WTC11 (cell line): ENCODE results near the gene TNIK. TPM values are rescaled to one million over a fixed set of nuclear protein-coding genes. Genes with fewer than 3 reads are reported as not detected.

ENCODE experiments used
- ATAC-seq: fragments of 200-7000 bp; cut with Tn5 transposase; 2 replicates; pipeline ENCODE4 v1.10.0; 2021; ENCODE audit warnings: mild to moderate bottlenecking, moderate library complexity
- CTCF ChIA-PET: fragments of 300-600 bp; sonication (Branson Sonifier 250); formaldehyde crosslinking; loops from one replicate; lab custom pipeline; 2021; ENCODE audit warnings: antibody characterized with exemption; lab: Charles Lee
- POLR2A ChIA-PET: fragments of 350-600 bp; sonication (Branson Sonifier 250); formaldehyde crosslinking; loops from one replicate; lab custom pipeline; 2021; ENCODE audit warnings: antibody characterized with exemption; lab: Charles Lee
- DNase-seq: peaks from one replicate; pipeline ENCODE4 v3.0.0; 2021; ENCODE audit warnings: low spot score
- H3K27ac Mint-ChIP-seq: 2 replicates; pipeline ENCODE4 v1.8.0; 2021; ENCODE audit warnings: mixed read lengths
- H3K27me3 Mint-ChIP-seq: 2 replicates; pipeline ENCODE4 v1.8.0; 2021; ENCODE audit warnings: low read depth, mild to moderate bottlenecking, moderate library complexity, mixed read lengths
- H3K36me3 Mint-ChIP-seq: 2 replicates; pipeline ENCODE4 v1.8.0; 2021; ENCODE audit warnings: mixed read lengths
- H3K4me1 Mint-ChIP-seq: 2 replicates; pipeline ENCODE4 v1.8.0; 2022; ENCODE audit warnings: mixed read lengths
- H3K4me3 Mint-ChIP-seq: 2 replicates; pipeline ENCODE4 v1.8.0; 2021; ENCODE audit warnings: mild to moderate bottlenecking, moderate library complexity, mixed read lengths
- H3K9me3 Mint-ChIP-seq: 2 replicates; pipeline ENCODE4 v1.8.0; 2021; ENCODE audit warnings: mixed read lengths
- CREM ChIP-seq: sonication (generic); formaldehyde crosslinking; IDR thresholded peaks from 2 replicates; pipeline ENCODE4 v1.8.1; 2022; ENCODE audit warnings: mild to moderate bottlenecking, missing genetic modification reagents, moderate library complexity
- EMX1 ChIP-seq: fragments of 250-450 bp; sonication (Bioruptor Pico); IDR thresholded peaks from 2 replicates; pipeline ENCODE4 v1.8.0; 2021; ENCODE audit warnings: mild to moderate bottlenecking
- GTF2I ChIP-seq: fragments of 250-450 bp; sonication (Bioruptor Pico); conservative IDR thresholded peaks from 2 replicates; pipeline ENCODE4 v1.4.0; 2021; ENCODE audit warnings: mild to moderate bottlenecking
- HMGA2 ChIP-seq: fragments of 250-450 bp; sonication (Bioruptor Pico); IDR thresholded peaks from 2 replicates; pipeline ENCODE4 v1.4.0; 2021; ENCODE audit warnings: mild to moderate bottlenecking, moderate library complexity
- JAZF1 ChIP-seq: fragments of 250-450 bp; sonication (Bioruptor Pico); IDR thresholded peaks from 2 replicates; pipeline ENCODE4 v1.9.0; 2021; ENCODE audit warnings: moderate library complexity, mild to moderate bottlenecking, inconsistent platforms
- NFYB ChIP-seq: sonication (generic); formaldehyde crosslinking; conservative IDR thresholded peaks from 2 replicates; pipeline ENCODE4 v1.8.0; 2022; ENCODE audit warnings: low read depth, missing genetic modification reagents
- RORB ChIP-seq: fragments of 250-450 bp; sonication (Bioruptor Pico); IDR thresholded peaks from 2 replicates; pipeline ENCODE4 v1.9.0; 2021; ENCODE audit warnings: mild to moderate bottlenecking
- TEAD4 ChIP-seq: sonication (generic); formaldehyde crosslinking; IDR thresholded peaks from 2 replicates; pipeline ENCODE4 v1.8.0; 2022; ENCODE audit warnings: mild to moderate bottlenecking, missing genetic modification reagents
- ZNF219 ChIP-seq: sonication (generic); formaldehyde crosslinking; IDR thresholded peaks from 2 replicates; pipeline ENCODE4 v1.8.0; 2023; ENCODE audit warnings: missing genetic modification reagents, mild to moderate bottlenecking, borderline replicate concordance
- ZNF263 ChIP-seq: sonication (generic); formaldehyde crosslinking; IDR thresholded peaks from 2 replicates; pipeline ENCODE4 v1.8.1; 2022; ENCODE audit warnings: low read depth, mild to moderate bottlenecking, moderate library complexity, missing genetic modification reagents
- ZNF423 ChIP-seq: fragments of 250-450 bp; sonication (Bioruptor Pico); IDR thresholded peaks from 2 replicates; pipeline ENCODE4 v2.1.2; 2022; ENCODE audit warnings: mild to moderate bottlenecking, moderate library complexity
- total RNA-seq: library from RNA; stranded (reverse); gene quantifications from 3 replicates; pipeline ENCODE4 v1.2.3, GENCODE V29; 2021
- TF ChIP-seq, protein P1 (sequence below): sonication (generic); formaldehyde crosslinking; IDR thresholded peaks from 2 replicates; pipeline ENCODE4 v1.8.1; 2022; ENCODE audit warnings: missing genetic modification reagents, borderline replicate concordance
- TF ChIP-seq, protein P2 (sequence below): fragments of 250-450 bp; sonication (Bioruptor Pico); conservative IDR thresholded peaks from 2 replicates; pipeline ENCODE4 v1.9.0; 2021; ENCODE audit warnings: mild to moderate bottlenecking
- TF ChIP-seq, protein P3 (sequence below): sonication (generic); formaldehyde crosslinking; IDR thresholded peaks from 2 replicates; pipeline ENCODE4 v1.8.1; 2023; ENCODE audit warnings: mild to moderate bottlenecking, missing genetic modification reagents, borderline replicate concordance
- TF ChIP-seq, protein P4 (sequence below): fragments of 250-450 bp; sonication (Bioruptor Pico); IDR thresholded peaks from 2 replicates; pipeline ENCODE4 v1.9.0; 2021; ENCODE audit warnings: mild to moderate bottlenecking
- TF ChIP-seq, protein P5 (sequence below): sonication (generic); formaldehyde crosslinking; IDR thresholded peaks from 2 replicates; pipeline ENCODE4 v1.8.0; 2022; ENCODE audit warnings: mild to moderate bottlenecking, missing genetic modification reagents
- TF ChIP-seq, protein P6 (sequence below): sonication (generic); formaldehyde crosslinking; IDR thresholded peaks from 2 replicates; pipeline ENCODE4 v1.8.0; 2022; ENCODE audit warnings: mild to moderate bottlenecking, missing genetic modification reagents

The TNIK gene
- total RNA-seq, 1 experiment from 2014 or later = 50.3 TPM

DNA sequence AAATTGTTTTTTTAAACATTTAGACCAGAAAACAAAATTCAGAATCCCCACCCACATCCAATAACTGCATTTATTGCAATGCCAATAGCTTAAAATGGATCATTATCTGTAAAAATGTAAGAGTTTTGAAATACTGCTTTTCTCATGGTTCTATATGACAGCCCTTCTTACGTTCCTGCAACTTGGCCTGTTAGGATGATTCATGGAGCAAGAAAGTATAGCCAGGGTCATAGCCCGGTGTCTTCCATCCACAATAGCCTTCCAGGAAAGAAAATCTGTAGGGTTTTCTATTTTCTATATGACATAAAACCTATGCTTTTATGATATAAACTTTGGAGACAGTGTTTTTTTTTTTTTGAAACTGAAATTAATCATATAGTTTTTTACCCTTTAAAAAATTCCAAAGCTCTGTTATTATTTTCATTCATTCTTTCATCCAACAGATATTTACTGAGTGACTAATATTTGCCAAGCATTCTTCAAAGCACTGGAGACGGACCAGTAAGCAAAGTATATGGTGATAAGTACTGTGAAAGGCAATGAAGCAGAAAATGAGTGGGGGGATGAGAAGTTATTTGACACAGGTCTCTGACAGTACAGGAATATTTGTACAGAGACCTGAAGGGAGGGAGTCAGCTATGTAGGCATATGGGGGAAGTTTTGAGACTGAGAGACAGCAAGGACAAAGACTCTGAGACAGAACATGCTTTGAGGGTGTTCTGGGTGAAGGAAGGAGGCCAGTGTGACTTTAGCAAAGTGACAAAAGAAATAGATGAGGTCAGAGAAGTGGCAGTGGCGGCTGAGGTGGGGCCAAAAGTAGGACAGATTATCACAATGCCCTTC, 404.6 kb downstream of the TNIK start:
- Mint-ChIP-seq H3K9me3 (no peaks in the 10 kb centered on the region), H3K27me3 (no peaks in the 10 kb centered on the region), H3K4me1 (no peaks in the 10 kb centered on the region), H3K4me3 (no peak overlapping the region), H3K36me3 (no peaks in the 10 kb centered on the region), H3K27ac (no peak overlapping the region)
- DNase-seq = no peak
- POLR2A ChIA-PET = no interaction called here
- no peak for ATAC-seq
- TF ChIP-seq, protein P1, sequence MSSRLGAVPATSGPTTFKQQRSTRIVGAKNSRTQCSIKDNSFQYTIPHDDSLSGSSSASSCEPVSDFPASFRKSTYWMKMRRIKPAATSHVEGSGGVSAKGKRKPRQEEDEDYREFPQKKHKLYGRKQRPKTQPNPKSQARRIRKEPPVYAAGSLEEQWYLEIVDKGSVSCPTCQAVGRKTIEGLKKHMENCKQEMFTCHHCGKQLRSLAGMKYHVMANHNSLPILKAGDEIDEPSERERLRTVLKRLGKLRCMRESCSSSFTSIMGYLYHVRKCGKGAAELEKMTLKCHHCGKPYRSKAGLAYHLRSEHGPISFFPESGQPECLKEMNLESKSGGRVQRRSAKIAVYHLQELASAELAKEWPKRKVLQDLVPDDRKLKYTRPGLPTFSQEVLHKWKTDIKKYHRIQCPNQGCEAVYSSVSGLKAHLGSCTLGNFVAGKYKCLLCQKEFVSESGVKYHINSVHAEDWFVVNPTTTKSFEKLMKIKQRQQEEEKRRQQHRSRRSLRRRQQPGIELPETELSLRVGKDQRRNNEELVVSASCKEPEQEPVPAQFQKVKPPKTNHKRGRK (CRISPR knock-in tag) = no peak
- CTCF ChIA-PET = no interaction called here

DNA sequence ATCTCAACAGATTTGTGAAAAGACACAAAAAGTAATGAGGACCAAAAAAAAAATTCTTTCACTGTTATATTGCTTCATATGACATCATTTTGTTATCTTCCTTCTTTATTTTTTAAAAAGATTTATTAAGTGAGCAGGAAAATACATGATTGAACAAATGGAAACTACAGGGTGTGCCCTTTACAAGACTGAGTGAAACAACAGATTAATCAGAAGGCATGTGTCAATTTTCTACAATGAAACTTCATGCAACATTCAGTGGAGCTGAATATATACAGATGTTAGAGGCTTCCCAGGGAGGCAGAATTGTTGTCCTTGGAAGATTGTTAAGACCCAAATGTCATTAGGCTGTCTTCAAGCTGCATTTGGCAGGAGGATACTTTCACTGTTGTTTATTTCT, 405.3 kb downstream of the TNIK start:
- Mint-ChIP-seq H3K4me3 (no peak overlapping the region), H3K27me3 (no peaks in the 10 kb centered on the region)
- CTCF ChIA-PET = no interaction called here

DNA sequence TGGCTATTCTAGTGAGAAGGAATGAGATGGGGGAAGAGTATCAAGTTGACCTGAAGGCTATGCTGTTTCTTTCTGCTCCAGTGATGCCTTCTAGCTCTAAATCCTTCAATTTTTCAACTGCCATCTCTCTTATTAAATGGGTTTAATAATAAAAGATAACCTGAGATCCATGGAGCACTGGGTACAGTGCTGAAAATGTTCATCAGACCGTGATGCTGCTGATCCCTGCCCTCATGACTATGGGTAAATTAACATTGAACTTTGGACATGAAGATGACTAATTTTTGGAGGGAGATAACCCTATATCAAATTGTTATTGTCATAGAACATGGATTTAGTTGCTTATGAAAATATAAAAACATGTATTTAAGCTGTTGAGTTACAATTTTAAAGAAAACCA, 406.0 kb downstream of the TNIK start:
- H3K27ac Mint-ChIP-seq = no peak overlapping the region
- peaks cover 5% of the 10 kb centered on the region for H3K4me1 Mint-ChIP-seq
- POLR2A ChIA-PET = no interaction called here
- no peaks in the 10 kb centered on the region for H3K36me3 Mint-ChIP-seq
- no peaks in the 10 kb centered on the region for H3K27me3 Mint-ChIP-seq
- TF ChIP-seq GTF2I (CRISPR knock-in tag) (no peak), JAZF1 (CRISPR knock-in tag) (no peak), ZNF263 (CRISPR knock-in tag) (no peak)
- TF ChIP-seq, protein P2, sequence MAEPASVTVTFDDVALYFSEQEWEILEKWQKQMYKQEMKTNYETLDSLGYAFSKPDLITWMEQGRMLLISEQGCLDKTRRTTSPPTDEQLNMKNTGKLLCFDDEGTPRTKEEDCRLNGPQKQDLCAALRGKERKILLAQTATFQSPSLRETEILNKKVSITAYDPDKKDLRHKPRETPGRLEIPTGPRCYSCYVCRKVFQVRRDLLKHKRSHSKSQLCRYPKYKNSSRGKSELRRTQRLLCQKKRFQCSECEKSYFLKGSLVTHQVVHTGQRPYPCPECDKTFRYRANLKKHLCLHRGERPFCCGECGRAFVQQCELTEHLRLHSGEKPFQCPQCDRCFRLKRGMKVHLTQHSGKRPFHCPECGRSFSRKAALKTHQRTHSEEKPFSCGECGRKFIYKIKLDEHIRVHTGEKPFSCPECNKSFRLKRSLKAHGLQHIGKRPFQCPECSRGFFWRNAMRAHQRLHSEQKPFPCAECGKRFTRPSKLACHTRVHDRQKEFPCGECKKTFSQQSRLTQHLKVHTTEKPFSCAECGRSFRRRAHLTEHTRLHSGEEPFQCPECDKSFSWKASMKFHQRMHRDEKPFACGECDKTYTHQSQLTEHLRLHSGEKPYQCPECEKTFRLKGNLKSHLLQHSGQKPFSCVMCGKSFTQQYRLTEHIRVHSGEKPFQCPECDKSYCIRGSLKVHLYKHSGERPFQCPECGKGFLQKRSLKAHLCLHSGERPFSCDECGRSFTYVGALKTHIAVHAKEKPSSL (CRISPR knock-in tag) = no peak
- TF ChIP-seq, protein P3, sequence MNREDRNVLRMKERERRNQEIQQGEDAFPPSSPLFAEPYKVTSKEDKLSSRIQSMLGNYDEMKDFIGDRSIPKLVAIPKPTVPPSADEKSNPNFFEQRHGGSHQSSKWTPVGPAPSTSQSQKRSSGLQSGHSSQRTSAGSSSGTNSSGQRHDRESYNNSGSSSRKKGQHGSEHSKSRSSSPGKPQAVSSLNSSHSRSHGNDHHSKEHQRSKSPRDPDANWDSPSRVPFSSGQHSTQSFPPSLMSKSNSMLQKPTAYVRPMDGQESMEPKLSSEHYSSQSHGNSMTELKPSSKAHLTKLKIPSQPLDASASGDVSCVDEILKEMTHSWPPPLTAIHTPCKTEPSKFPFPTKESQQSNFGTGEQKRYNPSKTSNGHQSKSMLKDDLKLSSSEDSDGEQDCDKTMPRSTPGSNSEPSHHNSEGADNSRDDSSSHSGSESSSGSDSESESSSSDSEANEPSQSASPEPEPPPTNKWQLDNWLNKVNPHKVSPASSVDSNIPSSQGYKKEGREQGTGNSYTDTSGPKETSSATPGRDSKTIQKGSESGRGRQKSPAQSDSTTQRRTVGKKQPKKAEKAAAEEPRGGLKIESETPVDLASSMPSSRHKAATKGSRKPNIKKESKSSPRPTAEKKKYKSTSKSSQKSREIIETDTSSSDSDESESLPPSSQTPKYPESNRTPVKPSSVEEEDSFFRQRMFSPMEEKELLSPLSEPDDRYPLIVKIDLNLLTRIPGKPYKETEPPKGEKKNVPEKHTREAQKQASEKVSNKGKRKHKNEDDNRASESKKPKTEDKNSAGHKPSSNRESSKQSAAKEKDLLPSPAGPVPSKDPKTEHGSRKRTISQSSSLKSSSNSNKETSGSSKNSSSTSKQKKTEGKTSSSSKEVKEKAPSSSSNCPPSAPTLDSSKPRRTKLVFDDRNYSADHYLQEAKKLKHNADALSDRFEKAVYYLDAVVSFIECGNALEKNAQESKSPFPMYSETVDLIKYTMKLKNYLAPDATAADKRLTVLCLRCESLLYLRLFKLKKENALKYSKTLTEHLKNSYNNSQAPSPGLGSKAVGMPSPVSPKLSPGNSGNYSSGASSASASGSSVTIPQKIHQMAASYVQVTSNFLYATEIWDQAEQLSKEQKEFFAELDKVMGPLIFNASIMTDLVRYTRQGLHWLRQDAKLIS (CRISPR knock-in tag) = no peak
- ATAC-seq = no peak
- no peaks in the 10 kb centered on the region for H3K9me3 Mint-ChIP-seq
- CTCF ChIA-PET = no interaction called here
- no peak for DNase-seq
- H3K4me3 Mint-ChIP-seq = no peak overlapping the region

More for the DNA sequence above, 405.3 kb downstream of the TNIK start:
- ATAC-seq (no peak), DNase-seq (no peak)
- H3K27ac Mint-ChIP-seq = no peak overlapping the region
- H3K36me3 Mint-ChIP-seq = no peaks in the 10 kb centered on the region
- H3K9me3 Mint-ChIP-seq = no peaks in the 10 kb centered on the region
- TF ChIP-seq TEAD4 = no peak
- no peak for TF ChIP-seq ZNF423 (CRISPR knock-in tag)
- TF ChIP-seq HMGA2 = no peak
- TF ChIP-seq EMX1 (CRISPR knock-in tag) = no peak
- no peak for TF ChIP-seq RORB (CRISPR knock-in tag)
- TF ChIP-seq, protein P4, sequence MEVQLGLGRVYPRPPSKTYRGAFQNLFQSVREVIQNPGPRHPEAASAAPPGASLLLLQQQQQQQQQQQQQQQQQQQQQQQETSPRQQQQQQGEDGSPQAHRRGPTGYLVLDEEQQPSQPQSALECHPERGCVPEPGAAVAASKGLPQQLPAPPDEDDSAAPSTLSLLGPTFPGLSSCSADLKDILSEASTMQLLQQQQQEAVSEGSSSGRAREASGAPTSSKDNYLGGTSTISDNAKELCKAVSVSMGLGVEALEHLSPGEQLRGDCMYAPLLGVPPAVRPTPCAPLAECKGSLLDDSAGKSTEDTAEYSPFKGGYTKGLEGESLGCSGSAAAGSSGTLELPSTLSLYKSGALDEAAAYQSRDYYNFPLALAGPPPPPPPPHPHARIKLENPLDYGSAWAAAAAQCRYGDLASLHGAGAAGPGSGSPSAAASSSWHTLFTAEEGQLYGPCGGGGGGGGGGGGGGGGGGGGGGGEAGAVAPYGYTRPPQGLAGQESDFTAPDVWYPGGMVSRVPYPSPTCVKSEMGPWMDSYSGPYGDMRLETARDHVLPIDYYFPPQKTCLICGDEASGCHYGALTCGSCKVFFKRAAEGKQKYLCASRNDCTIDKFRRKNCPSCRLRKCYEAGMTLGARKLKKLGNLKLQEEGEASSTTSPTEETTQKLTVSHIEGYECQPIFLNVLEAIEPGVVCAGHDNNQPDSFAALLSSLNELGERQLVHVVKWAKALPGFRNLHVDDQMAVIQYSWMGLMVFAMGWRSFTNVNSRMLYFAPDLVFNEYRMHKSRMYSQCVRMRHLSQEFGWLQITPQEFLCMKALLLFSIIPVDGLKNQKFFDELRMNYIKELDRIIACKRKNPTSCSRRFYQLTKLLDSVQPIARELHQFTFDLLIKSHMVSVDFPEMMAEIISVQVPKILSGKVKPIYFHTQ (CRISPR knock-in tag) = no peak
- TF ChIP-seq, protein P5, sequence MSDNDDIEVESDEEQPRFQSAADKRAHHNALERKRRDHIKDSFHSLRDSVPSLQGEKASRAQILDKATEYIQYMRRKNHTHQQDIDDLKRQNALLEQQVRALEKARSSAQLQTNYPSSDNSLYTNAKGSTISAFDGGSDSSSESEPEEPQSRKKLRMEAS (CRISPR knock-in tag) = no peak
- TF ChIP-seq, protein P6, sequence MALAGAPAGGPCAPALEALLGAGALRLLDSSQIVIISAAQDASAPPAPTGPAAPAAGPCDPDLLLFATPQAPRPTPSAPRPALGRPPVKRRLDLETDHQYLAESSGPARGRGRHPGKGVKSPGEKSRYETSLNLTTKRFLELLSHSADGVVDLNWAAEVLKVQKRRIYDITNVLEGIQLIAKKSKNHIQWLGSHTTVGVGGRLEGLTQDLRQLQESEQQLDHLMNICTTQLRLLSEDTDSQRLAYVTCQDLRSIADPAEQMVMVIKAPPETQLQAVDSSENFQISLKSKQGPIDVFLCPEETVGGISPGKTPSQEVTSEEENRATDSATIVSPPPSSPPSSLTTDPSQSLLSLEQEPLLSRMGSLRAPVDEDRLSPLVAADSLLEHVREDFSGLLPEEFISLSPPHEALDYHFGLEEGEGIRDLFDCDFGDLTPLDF = no peak
- no peak for TF ChIP-seq ZNF219
- TF ChIP-seq CREM = no peak
- no peak for TF ChIP-seq NFYB (CRISPR knock-in tag)
- POLR2A ChIA-PET = no interaction called here
- H3K4me1 Mint-ChIP-seq = no peaks in the 10 kb centered on the region
